Common myeloid progenitor, CD34-positive (primary cell): ENCODE data around the gene CELA3B.
"Not testable (repeated sequence)": the region's sequence is repeated elsewhere in the genome, so short reads cannot be mapped to it uniquely, and the experiment has no call there.

Source experiments
- CTCF ChIA-PET: fragments of 350-600 bp; sonication (Branson Sonifier 250); formaldehyde crosslinking; loops from one replicate; lab custom pipeline; 2021; ENCODE audit warnings: antibody characterized with exemption; lab: Charles Lee
- POLR2A ChIA-PET: fragments of 350-600 bp; sonication (Branson Sonifier 250); formaldehyde crosslinking; loops from one replicate; lab custom pipeline; 2021; ENCODE audit warnings: antibody characterized with exemption; lab: Charles Lee
- DNase-seq, 3 donors: peaks; one replicate each; pipeline versions ENCODE4 v3.0.0 to v3.0.0-alpha.2; 2013
- H3K27ac ChIP-seq, 2 experiments: 1 replicate in 1 of 2; 2 replicates in 1 of 2; pipeline ENCODE4 v1.7.0; 2013; ENCODE audit warnings: inconsistent platforms in 2 of 2, low read length in 2 of 2, mild to moderate bottlenecking in 2 of 2, low read depth in 1 of 2, moderate library complexity in 1 of 2; ENCODE audit not compliant: severe bottlenecking in 2 of 2, insufficient read depth in 1 of 2, poor library complexity in 1 of 2
- H3K27me3 ChIP-seq, 5 experiments: replicated peaks in 2 of 5; 1 replicate in 3 of 5; 2 replicates in 2 of 5; pipeline versions ENCODE4 v1.6.1 to v1.7.0; 2013; ENCODE audit warnings: low read length in 4 of 5, mild to moderate bottlenecking in 2 of 5, moderate library complexity in 2 of 5, inconsistent platforms in 1 of 5; ENCODE audit not compliant: insufficient read depth in 5 of 5, control insufficient read depth in 4 of 5
- H3K36me3 ChIP-seq, 4 experiments: 1 replicate in 2 of 4; 2 replicates in 2 of 4; pipeline versions ENCODE4 v1.6.1 to v1.7.0; 2013; ENCODE audit warnings: low read length in 3 of 4, control low read depth in 1 of 4, mild to moderate bottlenecking in 1 of 4; ENCODE audit not compliant: control insufficient read depth in 4 of 4, insufficient read depth in 4 of 4
- H3K4me1 ChIP-seq, 4 experiments: 1 replicate in 3 of 4; 2 replicates in 1 of 4; pipeline versions ENCODE4 v1.6.1 to v1.7.1; 2013; ENCODE audit warnings: low read length in 3 of 4, mild to moderate bottlenecking in 3 of 4, control low read depth in 1 of 4, inconsistent platforms in 1 of 4, moderate library complexity in 1 of 4; ENCODE audit not compliant: control insufficient read depth in 4 of 4, insufficient read depth in 4 of 4; ENCODE audit errors: control extremely low read depth in 1 of 4
- H3K4me3 ChIP-seq, 7 experiments: 1 replicate in 4 of 7; 2 replicates in 3 of 7; pipeline versions ENCODE4 v1.5.1 to v1.7.0; 2013; ENCODE audit warnings: mild to moderate bottlenecking in 7 of 7, low read length in 6 of 7, moderate library complexity in 6 of 7, inconsistent platforms in 2 of 7, low read depth in 2 of 7, control low read depth in 1 of 7; ENCODE audit not compliant: insufficient read depth in 4 of 7, control insufficient read depth in 1 of 7; ENCODE audit errors: extremely low read depth in 1 of 7
- H3K9me3 ChIP-seq, 5 experiments: 1 replicate in 4 of 5; 2 replicates in 1 of 5; pipeline versions ENCODE4 v1.6.1 to v1.7.1; 2013; ENCODE audit warnings: low read length in 4 of 5, mild to moderate bottlenecking in 2 of 5, inconsistent platforms in 1 of 5, low read depth in 1 of 5, moderate library complexity in 1 of 5; ENCODE audit not compliant: control insufficient read depth in 4 of 5, insufficient read depth in 2 of 5; ENCODE audit errors: control extremely low read depth in 1 of 5
- WGBS: methylation state at CpG from one replicate; pipeline ENCODE4 v1.1.5; 2013; ENCODE audit not compliant: insufficient coverage; 5-methylcytosine and 5-hydroxymethylcytosine counted together

CELA3B gene

DNA sequence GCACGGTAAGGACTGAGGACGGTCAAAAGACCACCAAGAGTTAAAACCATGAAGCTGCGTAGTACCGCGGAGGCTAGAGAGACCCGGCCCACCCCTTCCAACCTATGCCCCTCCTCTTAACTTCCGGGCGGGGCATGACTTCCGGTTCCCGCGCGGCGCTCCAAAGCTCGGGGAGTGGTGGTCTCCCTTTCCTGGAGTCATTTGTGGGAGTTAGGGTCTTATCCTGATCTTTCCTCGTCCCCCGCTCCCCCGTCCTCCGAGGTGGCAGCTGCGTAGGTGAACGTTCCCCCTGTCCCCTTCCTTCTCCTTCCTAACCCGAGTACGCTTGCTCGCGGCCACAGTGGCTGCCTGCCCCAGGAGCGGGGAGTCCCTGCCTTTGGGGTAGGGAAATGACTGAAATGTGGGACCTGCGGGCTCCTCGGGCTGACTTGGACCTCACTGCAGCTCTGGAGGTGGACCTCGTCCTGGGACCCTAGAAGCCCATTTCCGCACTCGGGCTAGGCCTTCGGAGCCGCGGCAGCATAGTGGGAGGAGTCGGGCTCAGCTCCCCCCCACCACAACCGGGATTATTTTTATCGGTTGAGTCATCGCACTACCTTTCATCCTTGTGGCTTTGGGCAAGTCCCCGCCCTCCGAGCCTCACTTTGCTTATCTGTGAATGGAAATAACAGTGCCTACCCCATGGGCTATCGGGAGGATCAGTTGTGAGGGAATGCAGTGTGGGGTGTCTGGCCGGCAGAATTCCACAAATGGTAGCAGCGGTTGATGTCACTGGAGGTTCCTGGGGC is 48.7 kb downstream of the CELA3B start:
- H3K27me3 ChIP-seq: no peaks in the 10 kb centered on the region
- CTCF ChIA-PET: interaction anchor here (0.8 to 3.8 kb wide), 6 partner anchors 13 to 200 kb away, joined by 3 to 20 read pairs (median 3); no protein-coding TSS in a partner anchor
- WGBS: 0% methylated on average over 28 of the region's 42 CpGs
- peak overlapping the region; percentile 94 to 98 for H3K27ac ChIP-seq
- peak overlapping the region; percentile 80 to 100 (median 96) for H3K4me3 ChIP-seq
- POLR2A ChIA-PET: interaction anchor here (0.6 to 4.7 kb wide), 3 partner anchors 11 to 27 kb away, joined by 3 to 42 read pairs (median 16); partner anchors contain the start of gene CDC42
- H3K9me3 ChIP-seq: no peaks in the 10 kb centered on the region
- H3K36me3 ChIP-seq: no peaks in the 10 kb centered on the region
- DNase-seq: peak; percentile 88 to 96 (median 96)
- peaks cover 0 to 44% (median 26%) of the 10 kb centered on the region in 4 experiments for H3K4me1 ChIP-seq

DNA sequence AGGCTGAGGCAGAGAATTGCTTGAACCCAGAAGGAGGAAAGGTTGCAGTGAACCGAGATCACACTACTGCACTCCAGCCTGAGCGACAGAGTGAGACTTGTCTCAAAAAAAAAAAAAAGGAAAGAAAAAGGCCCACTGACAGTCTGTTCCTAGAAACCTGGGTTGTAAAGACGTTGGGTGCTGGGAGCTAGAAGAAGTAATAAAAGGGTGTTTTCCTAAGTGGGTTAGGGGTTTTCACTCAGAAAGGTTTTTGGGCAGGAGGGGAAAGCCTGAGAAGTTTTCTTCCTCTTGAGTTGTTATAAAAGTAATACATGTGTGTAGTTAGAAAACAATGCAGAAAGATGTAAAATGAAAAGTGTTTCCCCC is 50.1 kb downstream of the CELA3B start:
- Histone ChIP-seq H3K4me3 (no peak overlapping the region), H3K9me3 (no peaks in the 10 kb centered on the region), H3K4me1 (peaks cover 2 to 54% (median 35%) of the 10 kb centered on the region in 4 experiments), H3K36me3 (no peaks in the 10 kb centered on the region), H3K27me3 (no peaks in the 10 kb centered on the region), H3K27ac (peak overlapping the region in 1 of 2 experiments; percentile 98)
- no peak for DNase-seq
- ChIA-PET POLR2A (interaction anchor here (2.9 to 4.7 kb wide), 2 partner anchors 13 to 26 kb away, joined by 16 to 42 read pairs; partner anchors contain the start of gene CDC42), CTCF (interaction anchor here (1.5 to 2.3 kb wide), 2 partner anchors 12 to 26 kb away, joined by 8 to 12 read pairs; partner anchors contain the start of gene CDC42)
- WGBS: 100% methylated on average over 3 of the region's 3 CpGs

DNA sequence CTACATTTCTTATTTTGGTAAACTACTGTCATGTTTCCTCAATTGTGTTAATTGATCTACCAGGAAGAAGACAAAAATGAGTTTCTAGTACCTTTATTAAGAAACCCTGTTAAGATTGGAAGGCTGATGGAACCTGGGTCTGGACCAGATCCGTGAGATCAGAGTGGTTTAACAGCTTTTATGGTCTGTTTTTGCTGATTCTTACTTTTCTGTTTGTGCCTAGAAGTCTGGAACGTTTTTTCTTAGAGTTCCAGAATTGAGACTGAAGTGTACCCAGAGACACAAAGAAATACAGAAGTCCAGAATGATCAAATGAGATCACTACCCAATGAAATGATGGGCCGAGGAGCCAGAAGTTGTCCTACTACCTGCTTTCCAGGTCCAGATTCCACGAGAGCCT is 53.2 kb downstream of the CELA3B start:
- no peak for DNase-seq
- Histone ChIP-seq H3K27me3 (no peaks in the 10 kb centered on the region), H3K9me3 (no peaks in the 10 kb centered on the region), H3K27ac (no peak overlapping the region), H3K4me1 (peaks cover 2 to 42% (median 23%) of the 10 kb centered on the region in 4 experiments), H3K4me3 (no peak overlapping the region), H3K36me3 (no peaks in the 10 kb centered on the region)
- ChIA-PET POLR2A (no interaction called here), CTCF (interaction anchor here (0.6 to 1.8 kb wide), 4 partner anchors 10 to 36 kb away, joined by 3 to 7 read pairs (median 4); partner anchors contain the start of gene CDC42)
- 97% methylated on average over 4 of the region's 4 CpGs for WGBS

DNA sequence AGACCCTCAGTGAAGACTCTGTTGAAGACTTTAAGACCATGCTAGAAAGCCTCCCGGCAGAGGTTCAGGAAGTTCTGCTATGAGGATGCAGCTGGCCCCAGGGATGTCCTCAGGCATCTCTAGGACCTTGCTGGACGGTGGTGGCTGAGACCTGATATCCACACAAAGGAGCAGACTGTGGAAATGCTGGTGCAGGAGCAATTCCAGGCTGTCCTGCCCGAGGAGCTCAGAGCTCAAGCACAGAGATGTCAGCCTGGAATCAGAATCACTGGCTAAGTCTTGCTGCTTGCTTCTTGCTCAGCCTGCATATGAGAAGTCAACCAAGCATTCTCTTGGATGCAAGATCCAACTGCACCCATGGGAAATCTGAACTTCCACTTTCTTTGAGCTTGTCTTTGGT is 53.7 kb downstream of the CELA3B start:
- Histone ChIP-seq H3K9me3 (no peaks in the 10 kb centered on the region), H3K4me3 (no peak overlapping the region), H3K4me1 (peaks cover 2 to 41% (median 23%) of the 10 kb centered on the region in 4 experiments), H3K27ac (no peak overlapping the region), H3K36me3 (no peaks in the 10 kb centered on the region), H3K27me3 (no peaks in the 10 kb centered on the region)
- POLR2A ChIA-PET: interaction anchor here (0.6 to 1.0 kb wide), 2 partner anchors 22 to 33 kb away, joined by 3 to 5 read pairs; partner anchors contain the start of gene CDC42
- DNase-seq: no peak
- CTCF ChIA-PET: interaction anchor here (0.6 to 1.8 kb wide), 6 partner anchors 10 to 36 kb away, joined by 3 to 7 read pairs (median 4); partner anchors contain the start of gene CDC42
- 92% methylated on average over 3 of the region's 3 CpGs for WGBS

DNA sequence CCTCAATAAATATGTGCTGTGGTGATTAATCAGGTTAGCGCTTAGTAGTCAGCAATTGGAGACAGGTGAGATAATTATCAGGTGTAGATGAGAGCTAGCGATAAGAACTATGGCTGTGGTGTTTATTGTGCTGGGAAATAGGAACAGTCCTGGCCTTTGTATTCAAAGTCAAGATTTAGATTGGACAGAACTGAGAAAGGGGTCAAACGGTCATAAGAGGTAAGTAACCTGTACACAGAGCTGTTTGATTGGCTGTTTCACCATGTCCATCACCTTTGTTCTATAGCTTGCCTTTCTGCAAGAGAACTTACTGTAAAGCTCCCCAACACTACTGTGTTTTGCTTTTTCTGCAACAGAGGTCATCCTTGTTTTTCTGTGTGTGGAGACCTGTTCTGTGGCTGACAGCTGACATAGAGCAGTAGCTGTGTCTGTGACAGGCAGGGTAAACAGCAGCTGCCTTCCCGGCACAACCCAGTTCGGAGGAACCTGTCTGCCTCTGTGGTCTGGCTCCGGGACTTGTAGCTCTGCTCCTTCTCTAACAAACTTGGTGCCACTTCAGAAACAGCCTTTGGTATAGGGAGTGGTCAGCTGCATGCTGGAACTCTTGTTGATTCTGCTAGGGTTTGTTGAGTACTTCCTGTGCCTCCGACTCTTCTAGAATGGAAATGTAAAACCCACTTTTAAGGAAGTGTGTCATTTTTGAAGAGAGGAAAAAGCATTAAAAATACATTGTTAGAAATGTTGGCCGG is 54.6 kb downstream of the CELA3B start:
- no peaks in the 10 kb centered on the region for H3K27me3 ChIP-seq
- peak overlapping the region in 1 of 2 experiments; percentile 40 for H3K27ac ChIP-seq
- peak in 2 of 3 donors; percentile 53 to 61 for DNase-seq
- 39% methylated on average over 7 of the region's 8 CpGs for WGBS
- CTCF ChIA-PET: interaction anchor here (0.7 to 1.8 kb wide), 7 partner anchors 9 to 35 kb away, joined by 3 to 7 read pairs (median 4); no protein-coding TSS in a partner anchor
- POLR2A ChIA-PET: interaction anchor here (0.6 to 1.0 kb wide), 2 partner anchors 21 to 312 kb away, joined by 3 read pairs; partner anchors contain the start of gene CDC42
- peak overlapping the region in 5 of 7 experiments; percentile 1 to 57 (median 40) for H3K4me3 ChIP-seq
- H3K4me1 ChIP-seq: peaks cover 2 to 32% (median 18%) of the 10 kb centered on the region in 4 experiments
- no peaks in the 10 kb centered on the region for H3K36me3 ChIP-seq
- H3K9me3 ChIP-seq: no peaks in the 10 kb centered on the region

DNA sequence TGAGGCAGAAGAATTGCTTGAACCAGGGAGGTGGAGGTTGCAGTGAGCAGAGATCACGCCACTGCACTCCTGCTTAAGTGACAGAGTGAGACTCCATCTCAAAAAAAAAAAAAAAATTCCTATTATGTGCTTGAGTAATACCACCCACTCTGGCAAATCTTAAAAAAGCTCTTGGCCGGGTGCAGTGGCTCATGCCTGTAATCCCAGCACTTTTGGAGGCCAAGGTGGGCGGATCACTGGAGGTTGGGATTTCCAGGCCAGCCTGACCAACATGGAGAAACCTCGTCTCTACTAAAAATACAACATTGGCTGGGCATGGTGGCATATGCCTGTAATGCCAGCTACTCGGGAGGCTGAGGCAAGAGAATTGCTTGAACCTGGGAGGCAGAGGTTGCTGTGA is 58.0 kb downstream of the CELA3B start:
- WGBS: 100% methylated on average over 4 of the region's 5 CpGs
- DNase-seq, H3K36me3 ChIP-seq, POLR2A ChIA-PET, H3K9me3 ChIP-seq, H3K4me3 ChIP-seq, H3K27me3 ChIP-seq, H3K27ac ChIP-seq: not testable (repeated sequence)
- H3K4me1 ChIP-seq: peaks cover 13 to 46% (median 31%) of the 10 kb centered on the region in 4 experiments
- CTCF ChIA-PET: interaction anchor here (0.6 kb wide), 1 partner anchor 237 kb away, joined by 5 read pairs; no protein-coding TSS in a partner anchor
